ENCODE data around the gene SHCBP1L.
"Not testable (repeated sequence)": the region's sequence is repeated elsewhere in the genome, so short reads cannot be mapped to it uniquely, and the experiment has no call there.

SHCBP1L gene

DNA sequence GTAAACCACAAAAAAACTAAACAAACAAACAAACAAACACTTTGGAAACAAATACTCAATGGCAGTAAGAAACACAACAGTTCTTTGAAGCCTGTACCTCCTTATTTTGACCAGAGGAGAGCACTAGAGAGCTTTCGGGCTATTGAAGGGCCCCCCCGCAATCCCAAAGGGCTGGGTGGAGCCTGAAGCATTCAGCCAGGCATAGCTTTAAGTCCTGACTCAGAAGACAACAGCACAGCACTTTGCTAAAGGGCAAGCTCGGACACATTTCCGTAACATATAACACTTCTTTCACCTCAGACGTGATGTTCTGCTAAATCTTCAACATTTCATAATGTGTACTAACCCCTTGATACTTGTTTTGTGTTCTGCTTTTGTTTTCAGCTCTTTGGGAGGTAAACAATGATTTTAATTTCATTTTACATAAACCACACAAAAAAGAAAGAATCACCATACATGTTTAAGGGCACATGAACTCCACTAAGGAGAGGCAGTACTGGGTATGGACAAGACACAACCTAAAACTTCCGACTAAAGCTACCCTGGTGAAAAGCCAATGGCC is 9.7 kb upstream of the SHCBP1L start:
- peak; percentile 88 for DNase-seq

DNA sequence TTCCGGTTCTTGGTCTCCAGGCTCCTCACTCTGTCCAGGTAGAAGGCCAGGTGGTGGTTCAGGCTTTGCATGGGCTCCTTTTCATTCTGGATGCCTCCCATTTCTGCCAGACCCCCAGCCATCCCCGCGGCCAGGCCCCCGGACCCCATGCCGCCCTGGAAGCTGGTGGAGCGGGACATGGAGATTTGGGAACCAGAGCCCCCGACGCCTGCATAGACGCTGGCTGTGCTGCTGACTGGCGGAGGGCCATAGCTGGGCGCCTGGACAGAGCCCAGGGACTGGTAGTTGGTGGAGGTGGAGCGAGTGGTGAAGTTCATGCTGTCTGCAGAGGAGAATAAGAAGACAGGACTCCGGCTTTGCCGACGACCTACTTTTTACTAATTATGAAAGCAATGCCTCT is 7.1 kb upstream of the SHCBP1L start:
- DNase-seq = no peak

DNA sequence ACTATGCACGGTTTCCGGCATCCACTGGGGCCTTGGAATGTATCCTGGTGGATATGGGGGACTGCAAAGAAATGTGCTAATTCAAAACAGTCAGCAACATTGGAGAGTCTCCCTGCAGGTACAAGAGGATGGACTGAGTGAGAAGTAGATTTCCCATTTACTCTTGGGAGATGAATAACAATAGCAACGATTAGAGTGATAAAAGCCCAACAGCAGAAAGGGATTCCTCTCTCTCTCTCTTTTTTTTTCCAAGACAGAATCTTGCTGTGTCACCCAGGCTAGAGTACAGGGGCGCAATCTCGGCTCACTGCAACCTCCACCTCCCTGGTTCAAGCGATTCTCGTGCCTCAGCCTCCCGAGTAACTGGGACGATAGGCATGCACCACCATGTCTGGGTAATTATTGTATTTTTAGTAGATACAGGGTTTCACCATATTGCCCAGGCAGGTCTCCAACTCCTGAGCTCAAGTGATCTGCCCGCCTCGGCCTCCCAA is 5.0 kb upstream of the SHCBP1L start:
- no peak for DNase-seq

DNA sequence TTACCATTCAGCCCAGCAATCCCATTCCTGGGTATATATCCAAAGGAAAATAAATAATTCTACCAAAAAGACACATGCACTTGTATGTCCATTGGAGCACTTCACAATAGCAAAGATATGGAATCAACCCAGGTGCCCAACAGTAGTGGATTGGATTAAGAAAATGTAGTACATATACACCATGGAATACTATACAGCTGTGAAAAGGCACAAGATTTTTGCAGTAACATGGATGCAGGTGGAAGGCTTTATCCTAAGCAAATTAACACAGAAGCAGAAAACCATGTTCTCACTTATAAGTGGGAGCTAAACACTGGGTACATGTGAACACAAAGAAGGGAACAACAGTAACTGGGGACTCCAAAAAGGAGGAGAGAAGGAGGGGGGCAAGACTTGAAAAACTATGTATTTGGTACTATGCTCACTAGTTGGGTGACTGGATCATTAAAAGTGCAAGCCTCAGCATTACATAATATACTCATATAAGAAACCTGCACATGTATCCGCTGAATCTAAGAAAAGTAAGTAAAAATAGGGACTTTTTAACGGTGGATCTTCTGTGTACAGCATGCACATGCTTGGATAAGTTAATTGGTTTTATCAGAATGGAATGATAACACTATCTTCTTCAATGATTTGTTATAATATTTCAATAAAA is 3.9 kb upstream of the SHCBP1L start:
- no peak for DNase-seq

DNA sequence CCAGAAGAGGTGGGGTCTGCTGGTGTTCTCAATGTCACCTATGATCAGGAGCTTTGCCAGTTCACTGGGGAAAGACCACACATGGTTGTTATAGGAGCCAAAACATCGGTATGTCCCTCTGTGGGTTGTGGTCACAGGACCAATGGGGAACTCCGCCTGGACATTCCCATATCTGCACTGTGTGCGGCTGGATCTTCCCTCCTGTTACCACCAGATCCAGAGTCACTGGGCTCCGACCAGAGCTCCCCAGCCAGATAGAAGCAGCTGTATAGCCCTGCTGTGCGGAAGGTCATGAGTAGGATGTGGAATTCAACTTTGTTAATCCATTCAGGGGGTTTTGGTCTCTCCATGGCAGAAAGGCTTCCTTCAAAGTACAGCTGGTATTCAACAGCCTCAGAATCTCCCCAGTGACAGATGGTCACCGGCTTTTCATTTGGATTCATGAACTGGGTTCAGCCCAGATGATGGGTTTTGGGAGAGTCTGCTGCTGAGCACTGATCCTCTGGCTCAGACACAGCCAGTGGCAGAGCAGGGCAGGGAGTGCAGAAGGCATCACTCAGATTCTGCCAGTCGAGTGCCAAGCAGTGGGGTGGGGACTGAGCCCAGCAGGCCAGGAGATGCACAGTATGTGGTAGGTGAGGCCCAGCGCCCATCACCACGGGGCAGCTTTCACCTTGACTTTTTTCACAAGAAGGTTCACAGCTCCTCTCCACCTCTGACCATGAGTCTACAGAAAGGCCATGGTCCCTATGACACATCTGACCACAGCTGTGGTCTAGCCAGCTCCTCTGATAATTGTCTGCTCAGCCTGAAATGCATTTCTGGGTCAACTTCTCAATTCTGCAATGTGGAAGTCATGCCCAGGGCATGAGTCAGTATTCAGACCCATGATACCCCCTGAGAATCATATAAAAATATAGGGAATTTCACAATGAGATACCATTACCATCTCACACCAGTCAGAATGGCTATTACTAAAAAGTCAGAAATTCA is 2.9 kb upstream of the SHCBP1L start:
- no peak for DNase-seq

DNA sequence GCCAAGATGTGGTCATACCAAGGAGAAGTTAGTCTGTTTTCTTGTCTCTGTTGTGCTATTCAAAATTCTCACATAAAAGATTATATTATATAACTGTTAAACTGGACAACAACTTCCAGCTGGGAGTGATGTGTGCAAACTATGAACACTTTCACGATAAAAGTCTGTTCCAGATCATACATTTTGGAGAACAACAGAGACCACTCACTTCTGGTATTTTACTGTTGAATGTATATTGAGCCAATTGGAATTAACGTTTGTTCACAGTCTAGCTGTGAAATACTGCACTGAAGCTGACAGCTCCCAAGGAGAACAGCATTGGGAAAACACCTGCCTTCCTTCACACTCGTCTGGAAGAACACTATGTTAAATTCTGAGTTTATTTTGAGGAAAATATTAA is 860 bp upstream of the SHCBP1L start:
- DNase-seq = no peak

DNA sequence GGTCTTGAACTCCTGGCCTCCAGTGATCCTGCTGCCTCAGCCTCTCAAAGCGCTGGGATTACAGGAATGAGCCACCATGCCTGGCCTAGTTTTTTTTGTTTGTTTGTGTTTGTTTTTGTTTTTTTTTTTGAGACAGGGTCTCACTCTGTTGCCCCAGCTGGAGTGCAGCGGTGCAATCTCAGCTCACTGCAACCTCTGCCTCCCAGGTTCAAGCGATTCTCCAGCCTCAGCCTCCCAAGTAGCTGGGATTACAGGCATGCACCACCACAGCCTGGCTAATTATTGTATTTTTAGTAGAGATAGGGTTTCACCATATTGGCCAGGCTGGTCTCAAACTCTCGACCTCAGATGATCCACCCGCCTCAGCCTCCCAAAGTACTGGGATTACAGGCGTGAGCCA is 9.6 kb downstream of the SHCBP1L start:
- DNase-seq = not testable (repeated sequence)

DNA sequence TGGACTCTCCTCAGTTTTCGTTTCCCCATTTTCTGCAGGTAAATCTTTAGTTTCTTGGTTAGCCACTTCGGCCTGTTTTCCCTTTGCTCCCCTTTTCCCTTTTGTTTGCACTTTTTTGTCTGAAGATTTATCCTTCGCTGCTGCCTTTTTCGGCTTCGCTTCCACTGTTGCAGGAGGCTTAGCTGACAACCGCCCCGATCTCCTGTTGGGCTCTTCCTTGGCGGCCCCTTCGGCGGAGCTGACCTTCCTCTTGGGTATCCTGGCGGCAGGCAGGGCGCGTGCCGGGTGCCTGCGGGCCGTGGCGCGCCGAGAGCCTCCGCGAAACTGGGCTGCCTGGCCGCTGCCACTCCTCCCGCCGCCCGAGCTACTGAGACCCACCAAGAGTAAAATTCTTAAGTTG is 10.8 kb downstream of the SHCBP1L start:
- DNase-seq = not testable (repeated sequence)

DNA sequence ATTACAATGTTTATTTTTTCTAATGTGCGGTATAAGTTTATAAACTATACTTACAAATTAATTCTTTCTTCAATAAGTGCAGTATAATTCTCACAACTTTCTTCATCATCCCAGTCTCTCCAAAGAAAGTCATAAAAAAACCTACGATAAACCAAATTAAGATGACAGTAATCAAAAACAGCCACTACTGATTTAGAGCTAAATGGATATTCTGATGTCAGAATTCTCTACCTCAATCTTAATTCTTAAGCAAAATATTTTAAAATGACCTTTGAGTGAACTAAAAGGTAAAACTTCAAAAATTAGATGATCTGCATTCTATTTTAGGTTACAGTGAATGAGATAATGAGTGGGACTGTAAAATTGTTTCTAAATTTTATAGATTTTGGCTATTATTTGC is 13.6 kb downstream of the SHCBP1L start:
- no peak for DNase-seq

DNA sequence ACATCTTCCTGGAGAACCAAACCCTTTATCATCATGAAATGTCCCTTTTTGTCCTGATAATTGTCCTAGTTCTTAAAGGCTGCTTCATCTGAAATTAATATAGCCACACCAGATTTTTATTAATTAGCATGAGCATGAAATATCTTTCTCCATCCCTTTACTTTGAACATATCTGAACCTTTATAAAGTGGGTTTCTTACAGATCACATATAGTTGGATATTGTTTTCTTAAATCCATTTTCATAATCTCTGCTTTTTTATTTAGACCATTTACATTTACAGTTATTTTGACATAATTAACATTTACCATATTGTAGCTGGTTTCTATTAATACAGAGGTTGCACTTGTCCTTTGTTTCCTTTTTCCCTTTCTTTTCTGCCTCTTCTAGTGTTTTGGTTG is 17.2 kb downstream of the SHCBP1L start:
- DNase-seq = no peak

DNA sequence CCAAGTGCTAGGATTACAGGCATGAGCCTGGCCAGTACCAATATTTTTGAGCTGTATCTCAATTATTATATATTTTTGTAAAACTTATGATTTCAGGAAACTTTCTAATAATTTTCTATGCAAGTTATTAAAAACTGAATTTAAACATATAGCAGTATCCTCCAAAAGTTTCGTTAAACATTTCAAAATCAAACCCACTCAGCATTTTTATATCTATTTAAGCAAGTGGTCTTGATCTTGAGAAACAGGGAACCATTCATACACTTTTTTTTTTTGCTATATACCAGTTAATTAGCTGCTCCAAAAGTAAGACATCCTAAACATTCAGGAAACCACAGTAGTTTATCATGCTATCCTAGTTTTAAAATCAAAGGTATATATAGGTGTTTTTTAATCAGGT is 22.0 kb downstream of the SHCBP1L start:
- no peak for DNase-seq

DNA sequence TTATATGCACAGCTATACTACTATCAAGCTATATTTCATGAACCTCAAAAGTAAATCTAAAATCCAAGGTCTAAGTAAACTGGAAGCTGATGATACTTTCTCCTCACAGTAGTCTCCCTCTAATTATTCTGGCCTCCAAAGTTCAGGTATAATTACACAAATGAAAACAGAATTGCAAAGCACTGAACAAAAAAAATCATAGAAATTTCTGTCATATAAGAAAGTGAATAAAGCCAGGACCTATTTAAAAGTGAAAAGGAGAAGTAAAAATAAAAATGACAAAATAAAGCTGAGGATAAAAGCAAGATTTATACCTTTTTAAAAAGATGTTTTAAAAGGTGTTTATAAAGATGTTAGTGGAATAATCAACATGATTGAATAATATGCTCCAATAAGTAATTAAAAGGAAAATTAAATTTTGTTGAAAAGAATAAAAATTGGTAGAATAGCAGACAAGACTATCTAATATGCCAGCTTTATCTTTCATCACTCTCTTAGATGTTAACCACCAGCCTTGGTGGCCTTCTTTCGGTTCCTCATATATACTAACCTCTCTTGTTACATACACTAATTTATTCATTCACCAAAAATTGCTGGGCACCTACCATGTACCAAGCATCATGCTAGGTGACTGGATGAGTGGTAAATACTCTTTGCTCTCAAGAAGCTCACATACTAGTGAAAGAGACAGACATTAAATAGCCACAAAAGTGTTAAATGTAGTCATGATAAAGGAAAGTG is 25.1 kb downstream of the SHCBP1L start:
- DNase-seq = peak; percentile 41

DNA sequence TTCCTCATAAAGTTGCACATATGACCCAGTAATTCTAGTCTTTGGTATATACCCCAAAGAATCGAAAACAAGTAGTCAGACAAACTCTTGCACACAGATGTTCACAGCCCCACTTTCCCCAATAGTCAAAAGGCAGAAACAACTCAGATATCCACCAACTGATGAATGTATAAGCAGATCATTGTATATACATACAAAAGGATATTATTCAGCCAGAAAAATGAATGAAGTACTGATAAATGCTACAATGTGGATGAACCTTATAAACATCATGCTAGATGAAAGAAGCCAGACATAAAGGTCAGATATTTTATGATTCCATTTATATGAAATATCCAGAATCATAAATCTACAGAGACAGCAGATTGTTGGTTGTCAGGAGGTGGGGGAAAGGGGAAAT is 27.3 kb downstream of the SHCBP1L start:
- no peak for DNase-seq

DNA sequence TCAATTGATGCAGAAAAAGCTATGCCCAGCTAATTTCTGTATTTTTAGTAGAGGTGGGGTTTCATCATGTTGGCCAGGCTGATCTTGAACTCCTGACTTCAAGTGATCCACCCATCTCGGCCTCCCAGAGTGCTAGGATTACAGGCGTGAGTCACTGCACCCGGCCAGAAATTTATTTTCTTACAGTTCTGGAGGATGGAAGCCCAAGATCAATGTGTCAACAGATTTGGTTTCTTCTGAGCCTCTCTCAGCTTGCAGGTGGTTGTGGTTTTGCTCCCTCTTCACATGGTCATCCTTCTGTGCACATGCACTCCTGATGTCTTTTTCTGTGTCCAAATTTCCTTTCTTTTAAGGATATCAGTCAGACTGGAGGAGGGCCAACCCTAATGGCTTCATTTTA is 35.6 kb downstream of the SHCBP1L start:
- peak; percentile 73 for DNase-seq

DNA sequence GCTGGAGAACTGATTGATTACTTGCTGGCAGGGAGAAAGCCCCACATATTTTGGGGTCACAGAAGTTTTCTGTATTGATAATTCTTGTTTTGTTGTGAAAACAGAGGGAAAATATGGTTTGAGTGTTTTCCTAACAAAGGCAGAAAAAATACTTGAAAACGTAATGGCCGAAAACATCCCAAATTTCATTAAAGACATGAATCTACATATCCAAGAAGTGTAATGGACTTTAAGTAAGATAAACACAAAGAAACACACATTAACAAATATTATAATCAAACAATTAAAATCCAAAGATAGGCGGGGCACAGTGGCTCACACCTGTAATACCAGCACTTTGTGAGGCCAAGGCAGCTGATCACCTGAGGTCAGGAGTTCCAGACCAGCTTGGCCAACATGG is 39.6 kb downstream of the SHCBP1L start:
- DNase-seq = no peak

DNA sequence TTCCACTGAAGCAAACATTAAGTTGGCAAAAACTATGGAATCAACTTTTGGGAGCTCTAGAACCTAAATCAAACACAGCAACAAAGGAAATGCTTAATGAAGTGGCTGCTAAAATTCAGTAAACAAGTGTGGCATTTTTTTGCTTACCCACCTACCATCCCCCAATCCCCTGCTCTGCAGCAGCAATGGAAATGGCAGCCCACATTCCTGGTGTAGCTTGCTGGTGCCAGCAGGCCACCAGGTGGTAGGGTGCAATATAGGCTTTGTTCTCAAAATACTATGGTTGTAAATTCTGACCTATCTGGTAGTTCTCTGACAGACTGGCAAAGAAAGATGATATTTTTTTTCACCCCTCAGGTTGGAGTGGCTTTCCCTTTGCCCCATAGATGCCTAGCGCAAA is 42.8 kb downstream of the SHCBP1L start:
- peak; percentile 25 for DNase-seq

DNA sequence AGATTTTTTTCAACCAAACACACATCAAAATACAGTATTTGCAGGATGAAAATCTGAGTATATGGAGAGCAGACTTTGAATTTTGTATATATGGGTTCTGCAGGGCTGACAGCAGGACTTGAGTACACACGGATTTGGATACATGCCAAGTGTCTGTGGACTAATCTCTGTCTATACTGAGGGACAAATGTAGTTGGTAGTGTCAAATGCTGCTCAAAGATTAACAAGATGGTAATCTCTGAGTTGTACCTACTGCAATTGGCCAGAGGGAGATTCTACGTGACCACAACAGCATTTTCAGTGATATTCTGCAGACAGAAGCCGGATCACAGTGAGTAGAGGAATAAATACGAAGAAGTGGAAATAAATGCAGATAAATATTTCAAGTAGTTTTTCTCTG is 43.4 kb downstream of the SHCBP1L start:
- peak; percentile 36 for DNase-seq

DNA sequence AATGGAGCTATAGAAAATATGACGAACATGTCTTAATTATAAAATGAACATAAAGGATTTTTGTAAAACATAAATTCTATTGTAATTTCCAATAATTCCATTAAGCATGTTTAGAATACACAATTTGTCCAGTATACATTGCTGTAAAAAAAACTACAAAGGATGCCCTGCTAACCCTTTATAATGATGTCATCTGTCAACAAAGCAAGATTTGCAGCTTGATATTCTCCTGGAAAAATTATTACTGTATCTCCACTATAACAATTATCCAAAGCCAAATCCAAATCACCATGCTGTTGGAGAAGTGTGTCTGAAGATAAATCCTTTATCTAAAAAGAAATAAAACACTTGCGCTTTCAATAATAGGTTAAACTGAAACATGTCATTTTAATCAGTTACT is 47.6 kb downstream of the SHCBP1L start:
- DNase-seq = no peak

DNA sequence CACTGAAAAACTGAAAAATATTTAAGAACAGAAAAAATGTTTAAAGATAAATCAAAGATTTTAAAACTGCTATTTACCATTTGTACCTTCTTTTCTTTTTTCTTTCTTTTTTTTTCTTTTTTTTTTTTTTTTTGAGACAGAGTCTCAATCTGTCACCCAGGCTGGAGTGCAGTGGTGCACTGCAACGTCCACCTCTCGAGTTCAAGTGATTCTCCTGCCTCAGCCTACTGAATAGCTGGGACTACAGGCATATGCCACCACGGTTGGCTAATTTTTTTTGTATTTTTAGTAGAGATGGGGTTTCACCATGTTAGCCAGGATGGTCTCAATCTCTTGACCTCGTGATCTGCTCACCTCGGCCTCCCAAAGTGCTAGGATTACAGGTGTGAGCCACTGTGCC is 51.0 kb downstream of the SHCBP1L start:
- not testable (repeated sequence) for DNase-seq

DNA sequence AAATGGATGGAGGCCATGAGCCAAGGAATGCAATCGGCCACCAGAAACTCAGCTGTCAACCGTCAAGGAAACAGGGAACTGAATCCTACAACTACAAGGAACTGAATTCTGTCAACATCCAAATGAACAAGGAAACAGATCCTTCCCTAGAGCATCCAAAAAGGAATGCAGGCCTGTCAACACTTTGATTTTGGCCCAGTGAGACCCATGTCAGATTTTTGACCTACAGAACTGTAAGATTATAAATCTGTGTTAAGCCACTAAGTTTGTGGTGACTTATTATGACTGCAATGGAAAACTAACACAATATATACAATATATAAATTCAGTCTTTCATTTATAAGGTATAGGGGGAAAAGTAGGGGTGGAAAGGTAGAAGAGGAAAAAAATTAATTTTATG is 55.3 kb downstream of the SHCBP1L start:
- no peak for DNase-seq

DNA sequence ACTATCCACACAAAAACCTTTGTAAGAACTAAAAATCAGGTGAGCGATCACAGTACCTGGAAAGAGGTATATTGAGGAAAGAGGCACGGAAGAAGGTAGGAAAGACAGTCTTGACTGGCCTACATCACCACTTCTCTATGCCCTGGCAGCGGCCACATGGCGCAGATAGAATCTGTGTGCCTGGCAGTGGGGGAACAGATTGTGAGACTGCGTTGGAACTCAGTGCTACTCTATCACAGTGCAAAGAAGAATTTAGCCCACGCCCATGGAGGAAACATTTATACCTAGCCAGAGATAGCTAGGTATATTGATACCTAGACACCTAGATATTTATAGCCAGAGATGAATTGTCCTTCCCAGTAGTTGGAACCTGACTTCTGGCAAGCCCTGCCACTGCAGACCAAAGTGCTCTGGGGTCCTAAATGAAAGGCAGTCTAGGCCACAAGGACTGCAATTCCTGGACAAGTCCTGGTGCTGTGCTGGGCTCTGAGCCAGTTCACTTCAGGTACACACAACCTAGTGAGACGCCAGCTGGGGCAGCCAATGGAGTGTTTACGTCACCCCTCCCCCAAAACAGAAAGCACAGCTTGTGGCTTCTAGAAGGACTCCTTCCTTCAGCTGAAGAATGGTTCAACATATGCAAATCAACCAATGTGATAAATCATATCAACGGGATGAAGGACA is 61.9 kb downstream of the SHCBP1L start:
- peak; percentile 55 for DNase-seq

DNA sequence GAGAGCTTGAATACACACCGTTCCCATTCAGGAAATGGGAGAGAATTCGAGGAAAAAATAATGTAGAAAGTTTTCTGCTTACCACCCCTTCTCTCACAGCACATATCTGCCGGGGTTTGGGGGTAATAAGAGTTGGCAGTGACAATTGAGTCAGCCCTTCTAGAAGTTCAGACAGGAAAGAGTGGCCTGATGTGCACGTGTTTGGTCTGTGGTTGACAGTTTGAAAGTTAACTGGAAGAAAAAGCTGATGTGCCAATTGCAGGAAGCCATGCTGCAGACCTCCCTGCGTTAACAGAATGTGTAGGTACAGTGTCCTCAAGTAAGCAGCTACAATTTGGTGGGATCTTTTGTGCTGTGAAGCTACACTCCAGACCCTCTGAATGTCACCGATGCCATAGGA is 63.0 kb downstream of the SHCBP1L start:
- peak; percentile 64 for DNase-seq
